Thyroid gland (tissue), 4 donors: ENCODE results near the gene GPR12. TPM values are rescaled to one million over a fixed set of nuclear protein-coding genes. Genes with fewer than 3 reads are reported as not detected.

Source experiments
- DNase-seq, 2 donors: peaks; one replicate each; pipeline ENCODE4 v3.0.0-alpha.2; 2019
- H3K27ac ChIP-seq, 3 donors: fragments of 200-600 bp; sonication (generic); 1 replicate in 2 of 3; 2 replicates in 1 of 3; pipeline ENCODE4 v1.5.1; 2016 to 2019; ENCODE audit warnings: mild to moderate bottlenecking in 1 of 3, moderate library complexity in 1 of 3
- H3K27me3 ChIP-seq: fragments of 200-600 bp; sonication (generic); one replicate; pipeline ENCODE4 v1.5.1; 2019
- H3K36me3 ChIP-seq, 2 donors: fragments of 200-600 bp; sonication (generic); one replicate each; pipeline ENCODE4 v1.5.1; 2016 to 2019
- H3K4me1 ChIP-seq, 2 donors: fragments of 200-600 bp; sonication (generic); one replicate each; pipeline ENCODE4 v1.5.1; 2017 to 2019
- H3K4me3 ChIP-seq, 3 donors: fragments of 200-600 bp; sonication (generic); replicated peaks in 1 of 3; 1 replicate in 2 of 3; 2 replicates in 1 of 3; pipeline ENCODE4 v1.5.1; 2016; ENCODE audit warnings: mild to moderate bottlenecking in 1 of 3
- H3K9me3 ChIP-seq: fragments of 200-600 bp; sonication (generic); one replicate; pipeline ENCODE4 v1.5.1; 2017
- CTCF ChIP-seq, 6 experiments: fragments of 200-600 bp in 3 of 6; fragments of 450-650 bp in 3 of 6; sonication (generic) in 3 of 6; IDR thresholded peaks; one replicate each; pipeline ENCODE4 v1.5.1; 2016 to 2019; ENCODE audit warnings: antibody characterized with exemption in 6 of 6, mild to moderate bottlenecking in 2 of 6, inconsistent platforms in 1 of 6, moderate library complexity in 1 of 6
- POLR2A ChIP-seq, 2 donors: fragments of 450-650 bp; IDR thresholded peaks; one replicate each; pipeline ENCODE4 v1.6.1; 2017; ENCODE audit warnings: antibody characterized with exemption in 2 of 2, mild to moderate bottlenecking in 2 of 2, moderate library complexity in 1 of 2
- WGBS, 2 donors: methylation state at CpG; one replicate each; pipeline ENCODE4 v1.1.5; 2017; 5-methylcytosine and 5-hydroxymethylcytosine counted together
- intact Hi-C: fragments of 100-400 bp; cut with DNase I; formaldehyde crosslinking; loops from one replicate; pipeline ENCODE4 v1.15.1; 2023
- total RNA-seq, 4 donors: library from RNA; depleted of rRNA; stranded (reverse); fragments of >200 nt; gene quantifications; one replicate each; pipeline ENCODE4 v1.2.3, GENCODE V29; 2016

GPR12 gene
- total RNA-seq, 4 donors from 2014 or later: under 0.01 to 0.33 (median 0.33) TPM; not detected in 1

- H3K36me3 ChIP-seq: no peaks in the 10 kb centered on the region
- intact Hi-C loops: no loop called here
- H3K4me1 ChIP-seq: no peaks in the 10 kb centered on the region
- no peaks in the 10 kb centered on the region for H3K9me3 ChIP-seq
- H3K27me3 ChIP-seq: no peaks in the 10 kb centered on the region
- no peak overlapping the region for H3K27ac ChIP-seq
- 71 to 75% methylated on average over 4 of the region's 4 CpGs for WGBS, 2 donors
- DNase-seq: no peak
- no peak overlapping the region for H3K4me3 ChIP-seq
- TF ChIP-seq POLR2A (IDR thresholded peaks at IDR 0.05) (no peak), CTCF (IDR thresholded peaks at IDR 0.05) (no peak)
Measured at GRCh38 chr13:26779321-26779720, 18.7 kb upstream of the GPR12 start.

GRCh38 chr13:26772531-26772930, 11.9 kb upstream of the GPR12 start:
- Histone ChIP-seq H3K27ac (no peak overlapping the region), H3K27me3 (no peaks in the 10 kb centered on the region), H3K9me3 (no peaks in the 10 kb centered on the region), H3K36me3 (no peaks in the 10 kb centered on the region), H3K4me1 (no peaks in the 10 kb centered on the region), H3K4me3 (no peak overlapping the region)
- no peak for TF ChIP-seq CTCF (IDR thresholded peaks at IDR 0.05)
- no peak for TF ChIP-seq POLR2A (IDR thresholded peaks at IDR 0.05)
- DNase-seq: no peak
- intact Hi-C loops: no loop called here
- WGBS, 2 donors: 83 to 89% methylated on average over 5 of the region's 5 CpGs

- TF ChIP-seq CTCF (IDR thresholded peaks at IDR 0.05) (no peak), POLR2A (IDR thresholded peaks at IDR 0.05) (no peak)
- Histone ChIP-seq H3K4me3 (no peak overlapping the region), H3K4me1 (no peaks in the 10 kb centered on the region), H3K9me3 (no peaks in the 10 kb centered on the region), H3K27me3 (no peaks in the 10 kb centered on the region), H3K27ac (no peak overlapping the region), H3K36me3 (no peaks in the 10 kb centered on the region)
- intact Hi-C loops: no loop called here
- no peak for DNase-seq
- 79 to 89% methylated on average over 12 of the region's 12 CpGs for WGBS, 2 donors
Measured at GRCh38 chr13:26771796-26772195, 11.2 kb upstream of the GPR12 start.

GRCh38 chr13:26762745-26763345, 2.3 kb upstream of the GPR12 start:
- Histone ChIP-seq H3K27me3 (no peaks in the 10 kb centered on the region), H3K4me1 (peaks cover 0 to 6% of the 10 kb centered on the region in 2 donors), H3K27ac (no peak overlapping the region), H3K9me3 (no peaks in the 10 kb centered on the region), H3K4me3 (no peak overlapping the region), H3K36me3 (no peaks in the 10 kb centered on the region)
- DNase-seq: no peak
- intact Hi-C loops: no loop called here
- 53 to 68% methylated on average over 4 of the region's 4 CpGs for WGBS, 2 donors
- TF ChIP-seq POLR2A (IDR thresholded peaks at IDR 0.05) (no peak), CTCF (IDR thresholded peaks at IDR 0.05) (no peak)

- no peak overlapping the region for H3K27ac ChIP-seq
- TF ChIP-seq POLR2A (IDR thresholded peaks at IDR 0.05) (no peak), CTCF (IDR thresholded peaks at IDR 0.05) (no peak)
- H3K4me1 ChIP-seq: peaks cover 0 to 6% of the 10 kb centered on the region in 2 donors
- DNase-seq: no peak
- no peak overlapping the region for H3K4me3 ChIP-seq
- WGBS, 2 donors: 23 to 24% methylated on average over 8 to 13 of the region's 41 CpGs
- no peaks in the 10 kb centered on the region for H3K36me3 ChIP-seq
- H3K9me3 ChIP-seq: no peaks in the 10 kb centered on the region
- H3K27me3 ChIP-seq: no peaks in the 10 kb centered on the region
- intact Hi-C loops: no loop called here
Measured at GRCh38 chr13:26760832-26761582, 421 bp upstream of the GPR12 start.
